ENCODE results near the gene BCORL1.

- TF ChIP-seq FOS (IDR thresholded peaks at IDR 0.05; ENCODE audit: borderline replicate concordance, insufficient read depth, low read length) (no peak), POLR2A (IDR thresholded peaks at IDR 0.05; ENCODE audit: low read depth, low read length) (no peak), MAX (IDR thresholded peaks at IDR 0.05; ENCODE audit: insufficient read depth, insufficient read length) (no peak), POLR2AphosphoS5 (IDR thresholded peaks at IDR 0.05; ENCODE audit: insufficient read depth, low read depth, low read length) (no peak)
Observed at GRCh38 chrX:129987871-129988270, 5.4 kb downstream of the BCORL1 start.

Measured in endothelial cell of umbilical vein (primary cell).